Measurements from ENCODE around the gene RAD51B.
"Not testable (repeated sequence)": the region's sequence is repeated elsewhere in the genome, so short reads cannot be mapped to it uniquely, and the experiment has no call there.

The RAD51B gene

GRCh38 chr14:68656452-68656851, 836.9 kb downstream of the RAD51B start:
- DNase-seq, result no peak

GRCh38 chr14:68657300-68658028, 837.9 kb downstream of the RAD51B start:
- DNase-seq, result no peak

GRCh38 chr14:68658029-68658509, 838.5 kb downstream of the RAD51B start:
- DNase-seq, result no peak

- no peak for DNase-seq
Observed at GRCh38 chr14:68658943-68659931, 839.7 kb downstream of the RAD51B start.

- DNase-seq, result no peak
Observed at GRCh38 chr14:68660495-68660894, 840.9 kb downstream of the RAD51B start.

GRCh38 chr14:68661226-68662225, 841.9 kb downstream of the RAD51B start:
- no peak for DNase-seq

GRCh38 chr14:68662392-68662791, 842.8 kb downstream of the RAD51B start:
- DNase-seq, result no peak

GRCh38 chr14:68662826-68663225, 843.2 kb downstream of the RAD51B start:
- DNase-seq, result not testable (repeated sequence)

GRCh38 chr14:68663385-68664076, 844.0 kb downstream of the RAD51B start:
- no peak for DNase-seq

- no peak for DNase-seq
Observed at GRCh38 chr14:68664225-68664681, 844.7 kb downstream of the RAD51B start.

- DNase-seq, result no peak
Observed at GRCh38 chr14:68665131-68665530, 845.6 kb downstream of the RAD51B start.

- no peak for DNase-seq
Observed at GRCh38 chr14:68665792-68666204, 846.2 kb downstream of the RAD51B start.

GRCh38 chr14:68666236-68666635, 846.7 kb downstream of the RAD51B start:
- DNase-seq, result no peak

- no peak for DNase-seq
Observed at GRCh38 chr14:68666899-68667298, 847.3 kb downstream of the RAD51B start.

- DNase-seq, result no peak
Observed at GRCh38 chr14:68667313-68667791, 847.8 kb downstream of the RAD51B start.

GRCh38 chr14:68668028-68668427, 848.4 kb downstream of the RAD51B start:
- DNase-seq, result no peak

- DNase-seq, result no peak
Observed at GRCh38 chr14:68668531-68668930, 849.0 kb downstream of the RAD51B start.

GRCh38 chr14:68669111-68669511, 849.5 kb downstream of the RAD51B start:
- DNase-seq, result no peak

GRCh38 chr14:68669603-68670358, 850.2 kb downstream of the RAD51B start:
- no peak for DNase-seq

GRCh38 chr14:68670359-68670715, 850.8 kb downstream of the RAD51B start:
- no peak for DNase-seq

GRCh38 chr14:68671909-68672308, 852.3 kb downstream of the RAD51B start:
- DNase-seq, result no peak

Data from NCI-H510A (cell line).